Measurements from ENCODE around the gene DNAH7.
"Not testable (repeated sequence)": the region's sequence is repeated elsewhere in the genome, so short reads cannot be mapped to it uniquely, and the experiment has no call there.

DNAH7 gene

GRCh38 chr2:195697681-195698220 is 370.9 kb downstream of the DNAH7 start:
- Histone ChIP-seq H3K27ac (no peak overlapping the region), H3K4me2 (no peak overlapping the region), H4K20me1 (ENCODE audit: insufficient read depth) (no peaks in the 10 kb centered on the region), H2AFZ (ENCODE audit: low read depth) (no peak overlapping the region), H3K27me3 (ENCODE audit: insufficient read depth, low read depth) (no peaks in the 10 kb centered on the region), H3K79me2 (ENCODE audit: insufficient read depth, low read depth) (no peaks in the 10 kb centered on the region), H3K36me3 (ENCODE audit: insufficient read depth) (no peaks in the 10 kb centered on the region; the same call in 1 of the 2 replicates), H3K4me3 (IDR thresholded peaks at IDR 0.05; ENCODE audit: insufficient read depth, low read depth, low read length) (no peak overlapping the region), H3K4me1 (ENCODE audit: low read depth, poor library complexity, severe bottlenecking) (no peaks in the 10 kb centered on the region), H3K9ac (no peak overlapping the region)
- no peak for TF ChIP-seq CTCF (conservative IDR thresholded peaks at IDR 0.05; ENCODE audit: low read depth, low read length)

- H3K9ac ChIP-seq = no peak overlapping the region
These were observed 372.6 kb downstream of the DNAH7 start for GRCh38 chr2:195696012-195696411.

DNA sequence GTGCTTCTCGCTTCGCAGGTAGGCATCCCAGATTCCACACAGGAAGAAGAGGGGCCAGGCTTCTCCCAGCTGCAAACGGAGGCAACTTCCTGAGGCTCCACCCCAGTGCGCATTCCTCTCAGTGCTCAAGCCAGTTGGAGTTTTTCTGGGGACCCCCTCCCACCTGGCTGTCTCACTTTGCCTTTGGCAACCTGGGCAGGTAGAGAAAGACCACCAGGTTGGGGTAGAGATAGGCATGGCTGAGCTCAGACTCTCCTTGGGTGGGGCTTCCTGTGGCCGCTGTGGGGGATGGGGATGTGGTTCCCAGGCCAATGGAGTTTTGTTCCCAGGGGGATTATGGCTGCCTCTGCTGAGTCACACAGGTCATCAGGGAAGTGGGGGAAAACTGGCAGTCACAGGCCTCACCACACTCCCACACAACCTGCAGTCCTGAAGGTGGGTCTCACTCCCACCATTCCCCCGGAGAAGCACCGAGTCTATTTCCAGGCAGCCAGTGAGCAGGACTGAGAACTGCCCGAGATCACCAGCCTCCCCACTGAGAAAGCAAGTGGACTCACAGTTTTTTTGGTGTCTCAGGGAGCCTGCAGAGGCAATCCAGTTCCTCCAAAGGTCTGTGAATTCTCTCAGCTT is 373.5 kb downstream of the DNAH7 start:
- no peak overlapping the region for H3K4me3 ChIP-seq (IDR thresholded peaks at IDR 0.05; ENCODE audit: insufficient read depth, low read depth, low read length)
- H4K20me1 ChIP-seq (ENCODE audit: insufficient read depth) = no peaks in the 10 kb centered on the region
- H2AFZ ChIP-seq (ENCODE audit: low read depth) = no peak overlapping the region
- H3K27me3 ChIP-seq (ENCODE audit: insufficient read depth, low read depth) = no peaks in the 10 kb centered on the region
- no peak overlapping the region for H3K4me2 ChIP-seq
- no peak overlapping the region for H3K27ac ChIP-seq
- H3K79me2 ChIP-seq (ENCODE audit: insufficient read depth, low read depth) = no peaks in the 10 kb centered on the region
- TF ChIP-seq CTCF (conservative IDR thresholded peaks at IDR 0.05; ENCODE audit: low read depth, low read length) = no peak
- no peaks in the 10 kb centered on the region; the same call in 1 of the 2 replicates for H3K36me3 ChIP-seq (ENCODE audit: insufficient read depth)
- H3K4me1 ChIP-seq (ENCODE audit: low read depth, poor library complexity, severe bottlenecking) = no peaks in the 10 kb centered on the region
- no peak overlapping the region for H3K9ac ChIP-seq

More at GRCh38 chr2:195696012-195696411, 372.6 kb downstream of the DNAH7 start:
- Histone ChIP-seq H3K4me3 (IDR thresholded peaks at IDR 0.05; ENCODE audit: insufficient read depth, low read depth, low read length) (no peak overlapping the region), H2AFZ (ENCODE audit: low read depth) (no peak overlapping the region), H3K4me1 (ENCODE audit: low read depth, poor library complexity, severe bottlenecking) (no peaks in the 10 kb centered on the region), H3K4me2 (no peak overlapping the region), H3K27ac (no peak overlapping the region), H3K79me2 (ENCODE audit: insufficient read depth, low read depth) (no peaks in the 10 kb centered on the region), H3K36me3 (ENCODE audit: insufficient read depth) (no peaks in the 10 kb centered on the region; the same call in 1 of the 2 replicates), H4K20me1 (ENCODE audit: insufficient read depth) (no peaks in the 10 kb centered on the region), H3K27me3 (ENCODE audit: insufficient read depth, low read depth) (no peaks in the 10 kb centered on the region)
- no peak for TF ChIP-seq CTCF (conservative IDR thresholded peaks at IDR 0.05; ENCODE audit: low read depth, low read length)

GRCh38 chr2:195694553-195694952 is 374.1 kb downstream of the DNAH7 start:
- no peaks in the 10 kb centered on the region for H3K79me2 ChIP-seq (ENCODE audit: insufficient read depth, low read depth)
- no peak overlapping the region for H3K9ac ChIP-seq

GRCh38 chr2:195692531-195692930 is 376.1 kb downstream of the DNAH7 start:
- H3K4me1 ChIP-seq (ENCODE audit: low read depth, poor library complexity, severe bottlenecking); H3K4me2 ChIP-seq; H3K27me3 ChIP-seq (ENCODE audit: insufficient read depth, low read depth); H3K79me2 ChIP-seq (ENCODE audit: insufficient read depth, low read depth); H3K9ac ChIP-seq; H2AFZ ChIP-seq (ENCODE audit: low read depth); H4K20me1 ChIP-seq (ENCODE audit: insufficient read depth); H3K27ac ChIP-seq; H3K36me3 ChIP-seq (ENCODE audit: insufficient read depth); H3K4me3 ChIP-seq (IDR thresholded peaks at IDR 0.05; ENCODE audit: insufficient read depth, low read depth, low read length): not testable (repeated sequence)

More at GRCh38 chr2:195694553-195694952, 374.1 kb downstream of the DNAH7 start:
- Histone ChIP-seq H3K27me3 (ENCODE audit: insufficient read depth, low read depth) (no peaks in the 10 kb centered on the region), H3K4me1 (ENCODE audit: low read depth, poor library complexity, severe bottlenecking) (no peaks in the 10 kb centered on the region), H3K27ac (no peak overlapping the region), H3K4me3 (IDR thresholded peaks at IDR 0.05; ENCODE audit: insufficient read depth, low read depth, low read length) (no peak overlapping the region), H3K4me2 (no peak overlapping the region), H3K36me3 (ENCODE audit: insufficient read depth) (no peaks in the 10 kb centered on the region; the same call in 1 of the 2 replicates), H2AFZ (ENCODE audit: low read depth) (no peak overlapping the region), H4K20me1 (ENCODE audit: insufficient read depth) (no peaks in the 10 kb centered on the region)
- no peak for TF ChIP-seq CTCF (conservative IDR thresholded peaks at IDR 0.05; ENCODE audit: low read depth, low read length)
